CD4-positive, alpha-beta T cell treated with Interleukin-15 for 1 hour (primary cell): ENCODE data around the gene EPHA8.

Source experiments
- DNase-seq: peaks from one replicate; pipeline ENCODE4 v3.0.0-alpha.2; 2020

The EPHA8 gene

GRCh38 chr1:22562584-22563583, at the start of gene EPHA8:
TSS of gene EPHA8 (plus strand) at chr1:22563489. CDS start at chr1:22563636, 147 bp downstream.
- no peak for DNase-seq

- no peak for DNase-seq
These were observed 46.2 kb upstream of the EPHA8 start for GRCh38 chr1:22516906-22517571.

DNA sequence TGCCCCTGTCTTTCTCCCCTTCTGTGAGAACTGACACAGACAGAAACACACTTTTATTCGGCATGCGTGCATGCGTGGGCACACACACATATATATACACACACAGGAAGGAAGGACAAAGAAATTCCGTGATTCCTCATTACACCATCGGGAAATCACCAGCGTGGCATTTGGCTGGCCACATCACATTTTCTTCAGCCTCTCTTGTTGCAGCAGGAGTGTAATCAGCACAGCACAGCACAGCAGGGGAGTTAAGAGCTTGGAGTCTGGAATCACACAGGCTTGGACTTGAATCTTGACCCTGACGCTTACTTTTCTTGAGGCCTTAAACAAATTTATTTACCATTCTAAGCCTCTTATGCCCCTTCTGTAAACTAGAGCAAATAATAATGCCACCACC, 45.3 kb upstream of the EPHA8 start:
- DNase-seq = no peak

GRCh38 chr1:22518379-22518778, 44.9 kb upstream of the EPHA8 start:
- no peak for DNase-seq

GRCh38 chr1:22520871-22521270, 42.4 kb upstream of the EPHA8 start:
- DNase-seq = no peak

DNA sequence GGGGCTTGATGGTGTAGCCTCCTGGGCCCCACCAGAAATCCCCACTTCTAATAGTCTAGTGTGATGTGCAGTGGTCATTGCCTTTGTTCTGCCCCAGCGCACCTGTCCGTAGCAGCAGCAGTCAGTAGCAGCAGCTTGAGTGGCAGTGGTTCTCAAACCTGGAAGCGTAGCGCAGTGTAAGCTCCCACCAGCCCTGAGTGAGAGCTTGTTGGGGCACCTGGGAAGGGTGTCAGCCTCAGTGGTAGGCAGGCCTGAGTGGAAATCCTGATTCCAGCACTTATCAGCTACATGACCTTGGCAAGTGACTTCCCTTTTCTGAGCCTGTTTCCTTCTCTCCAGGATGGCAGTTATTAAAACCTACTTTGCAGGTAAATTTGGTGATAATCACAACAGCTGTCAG, 41.6 kb upstream of the EPHA8 start:
- DNase-seq = no peak

- no peak for DNase-seq
These were observed 41.0 kb upstream of the EPHA8 start for GRCh38 chr1:22522221-22522743.

- no peak for DNase-seq
These were observed 38.8 kb upstream of the EPHA8 start for GRCh38 chr1:22524481-22524880.

- no peak for DNase-seq
These were observed 38.1 kb upstream of the EPHA8 start for GRCh38 chr1:22525211-22525610.

- DNase-seq = no peak
These were observed 37.6 kb upstream of the EPHA8 start for GRCh38 chr1:22525646-22526045.

DNA sequence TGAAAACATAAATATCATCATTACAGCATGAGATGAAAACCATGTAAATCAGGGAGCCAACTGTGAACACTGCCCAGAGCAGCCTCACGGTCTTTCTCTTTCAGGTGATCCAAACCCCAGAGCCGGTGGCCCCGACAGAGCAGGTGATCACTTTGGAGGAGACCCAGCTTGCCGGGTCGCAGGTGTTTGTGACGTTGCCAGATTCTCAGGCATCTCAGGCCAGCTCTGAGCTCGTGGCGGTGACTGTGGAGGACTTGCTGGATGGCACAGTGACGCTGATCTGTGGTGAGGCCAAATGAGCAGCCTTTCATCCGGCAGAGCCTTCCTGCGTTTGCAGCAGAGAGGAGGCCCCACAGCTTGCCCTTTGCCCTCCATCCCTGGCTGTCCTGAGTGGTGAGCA, 37.2 kb upstream of the EPHA8 start:
- DNase-seq = no peak

DNA sequence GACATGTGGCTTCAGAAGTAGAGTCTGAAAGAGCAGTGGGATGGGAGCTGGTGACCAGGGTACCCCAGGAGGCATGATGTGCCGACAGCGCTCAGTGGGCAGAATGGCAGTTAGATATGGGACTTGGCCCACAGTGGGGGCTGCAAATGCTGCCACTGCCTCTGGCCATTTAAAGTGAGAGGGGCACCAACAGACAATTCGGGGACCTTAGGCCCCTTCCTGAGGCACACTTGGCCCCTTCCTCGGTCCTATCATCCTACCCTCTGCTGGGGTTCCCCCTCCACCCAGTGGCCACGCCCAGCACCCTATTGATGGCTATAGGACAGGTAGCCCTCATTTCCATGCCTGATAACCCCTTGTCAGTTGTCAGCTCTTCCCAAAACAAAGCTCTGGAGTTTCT, 36.6 kb upstream of the EPHA8 start:
- DNase-seq = no peak

DNA sequence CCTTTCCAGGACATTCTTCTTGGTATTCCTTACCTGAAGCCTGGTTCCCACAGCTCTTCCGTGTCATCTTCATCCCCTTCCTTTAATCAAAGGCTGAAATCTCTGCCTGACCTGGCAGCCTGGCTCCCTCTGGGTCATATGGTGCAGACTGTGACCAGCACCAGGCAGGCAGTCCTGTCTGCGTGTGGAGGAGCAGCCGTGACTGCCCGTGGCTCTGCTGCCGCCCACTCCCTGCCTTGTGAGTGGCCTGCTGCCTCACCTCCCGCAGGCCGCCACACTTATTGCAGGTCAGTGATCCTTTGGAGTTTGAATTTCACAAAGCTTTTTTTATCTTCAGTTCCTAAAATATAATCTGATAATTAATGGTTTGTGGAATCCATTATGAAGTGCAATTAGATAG, 36.2 kb upstream of the EPHA8 start:
- no peak for DNase-seq

DNA sequence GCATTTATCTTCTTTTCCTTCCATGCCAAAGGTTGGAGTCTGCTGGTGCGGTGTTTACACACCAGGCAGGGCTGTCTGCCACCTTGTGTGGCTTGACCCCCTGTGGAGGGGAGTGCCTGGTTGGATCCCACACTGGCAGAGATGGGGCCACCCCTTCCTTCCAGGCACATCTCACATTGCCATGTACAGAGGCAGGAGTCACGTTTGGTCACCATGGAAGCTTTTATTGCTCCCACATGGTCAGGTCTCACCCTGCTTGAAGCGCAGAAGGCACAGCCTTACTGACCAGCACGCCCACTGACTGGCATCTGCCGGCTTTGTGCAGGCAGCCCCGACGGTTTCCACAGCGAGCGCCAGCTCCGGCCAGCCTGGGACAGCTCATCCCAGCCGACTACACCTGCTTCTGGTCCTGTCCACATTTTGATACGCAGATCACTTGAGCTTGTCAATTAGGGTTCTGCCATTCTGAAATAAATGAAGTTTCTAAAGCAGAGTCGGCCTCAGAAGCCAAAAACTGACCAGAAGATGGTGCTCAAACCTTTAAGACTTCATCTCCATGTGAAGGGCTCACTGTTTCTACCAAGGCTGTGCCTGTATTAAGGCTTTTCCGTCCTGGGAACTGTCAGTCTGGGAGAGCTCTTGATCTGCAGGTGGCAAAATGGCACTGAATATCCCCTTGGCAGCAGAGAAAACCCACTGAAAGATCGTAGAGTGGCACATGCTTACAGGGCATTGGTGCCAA, 35.6 kb upstream of the EPHA8 start:
- no peak for DNase-seq

- no peak for DNase-seq
These were observed 34.8 kb upstream of the EPHA8 start for GRCh38 chr1:22528451-22528850.

GRCh38 chr1:22529901-22530621, 33.2 kb upstream of the EPHA8 start:
- DNase-seq = no peak

- no peak for DNase-seq
These were observed 32.6 kb upstream of the EPHA8 start for GRCh38 chr1:22530715-22531114.

- DNase-seq = no peak
These were observed 32.0 kb upstream of the EPHA8 start for GRCh38 chr1:22531251-22531650.

GRCh38 chr1:22533244-22533895, 29.9 kb upstream of the EPHA8 start:
- no peak for DNase-seq

DNA sequence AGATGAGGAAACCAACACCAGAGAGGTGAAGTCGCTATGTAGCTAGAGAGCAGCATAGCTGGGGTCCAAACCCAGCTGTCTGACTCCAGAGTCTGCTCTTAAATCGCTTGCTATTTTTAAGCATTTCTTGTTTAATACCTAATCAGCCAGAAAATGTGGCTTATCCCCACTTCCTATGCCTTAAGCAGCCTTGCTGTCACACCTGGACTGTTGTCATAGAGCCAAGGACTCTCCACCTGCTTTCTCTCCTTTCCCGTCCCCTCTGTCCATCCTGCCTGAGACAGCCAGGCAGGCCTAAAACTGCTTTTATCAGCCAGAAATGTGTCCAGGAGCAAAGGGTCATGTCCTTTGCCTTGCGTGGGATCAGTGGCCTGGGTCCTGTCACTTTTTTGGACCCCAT, 28.3 kb upstream of the EPHA8 start:
- DNase-seq = no peak

DNA sequence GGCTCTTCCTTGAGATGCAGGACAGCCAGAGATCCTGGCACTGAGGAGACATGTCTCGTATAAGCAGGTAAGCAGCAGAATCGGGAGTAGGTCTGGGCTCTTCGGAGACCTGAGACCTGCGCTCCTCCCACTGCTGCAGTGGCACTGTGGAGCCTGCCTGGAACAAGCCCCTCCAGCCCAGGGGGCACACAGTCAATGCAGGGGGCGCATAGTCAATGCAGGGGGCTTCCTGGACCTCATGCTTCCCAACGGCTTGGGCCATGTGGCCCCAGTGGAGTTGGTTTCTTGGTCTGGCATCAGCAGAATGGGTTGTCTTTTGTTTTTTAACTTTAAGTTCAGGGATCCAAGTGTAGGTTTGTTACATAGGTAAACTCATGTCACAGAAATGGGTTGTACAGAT, 27.9 kb upstream of the EPHA8 start:
- DNase-seq = no peak

DNA sequence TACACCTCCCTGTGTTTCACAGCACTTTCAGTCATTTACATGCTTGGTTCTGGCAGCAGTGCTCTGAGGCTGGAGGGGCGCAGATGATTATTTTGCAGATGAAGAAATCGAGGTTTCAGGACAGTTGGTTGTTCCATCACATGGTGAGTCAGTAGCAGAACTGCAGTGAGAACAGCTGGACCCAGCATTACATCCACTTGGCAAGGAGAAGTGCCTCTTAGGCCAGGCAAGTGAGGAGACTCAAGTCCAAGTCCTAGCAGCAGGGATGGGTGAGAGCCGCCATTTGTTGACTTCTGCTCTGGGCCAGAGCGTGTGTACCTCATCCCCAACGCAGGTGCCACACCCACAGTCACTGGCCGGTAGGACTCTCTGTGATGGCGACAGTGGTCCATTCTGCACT, 26.8 kb upstream of the EPHA8 start:
- DNase-seq = no peak
